Hematopoietic multipotent progenitor cell treated with erythropoietin and hydrocortisone succinate and interleukin-3 and kit ligand, for 17 days (in vitro differentiated cells): Measurements from ENCODE around the gene MROH8.
"Not testable (repeated sequence)": the region's sequence is repeated elsewhere in the genome, so short reads cannot be mapped to it uniquely, and the experiment has no call there.

Source experiments
- DNase-seq: peaks from one replicate; pipeline ENCODE4 v3.0.0-alpha.2; 2015; ENCODE audit warnings: low spot score

The MROH8 gene

DNA sequence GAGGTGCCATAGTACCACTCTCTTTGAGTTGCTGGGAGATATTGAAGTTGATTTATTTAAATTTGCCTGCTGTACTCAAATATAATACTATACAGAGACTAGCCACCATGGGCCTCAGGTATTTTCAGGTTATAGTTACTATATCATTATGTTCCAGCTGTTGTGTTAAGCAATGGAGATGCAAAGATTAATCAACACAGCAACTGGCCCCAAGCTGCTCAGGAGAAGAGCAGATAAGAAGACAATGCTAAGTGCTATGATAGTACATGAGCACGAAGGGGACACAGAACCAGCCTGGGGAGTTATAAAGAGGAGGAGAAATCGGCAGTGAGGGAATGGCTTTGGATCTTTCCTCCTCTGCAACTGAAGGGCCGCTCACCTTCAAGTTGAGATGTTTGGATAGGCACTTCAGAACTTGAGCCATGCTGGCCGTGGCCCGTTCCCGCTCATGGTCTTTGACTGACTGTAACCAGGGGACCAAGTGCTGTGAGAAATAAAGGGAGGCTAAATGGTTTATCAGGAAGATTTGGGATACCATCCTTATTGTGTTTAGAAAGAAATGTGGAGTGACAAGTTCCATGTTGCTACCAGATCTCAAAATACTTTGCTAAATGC is 24.6 kb downstream of the MROH8 start:
- no peak for DNase-seq

DNA sequence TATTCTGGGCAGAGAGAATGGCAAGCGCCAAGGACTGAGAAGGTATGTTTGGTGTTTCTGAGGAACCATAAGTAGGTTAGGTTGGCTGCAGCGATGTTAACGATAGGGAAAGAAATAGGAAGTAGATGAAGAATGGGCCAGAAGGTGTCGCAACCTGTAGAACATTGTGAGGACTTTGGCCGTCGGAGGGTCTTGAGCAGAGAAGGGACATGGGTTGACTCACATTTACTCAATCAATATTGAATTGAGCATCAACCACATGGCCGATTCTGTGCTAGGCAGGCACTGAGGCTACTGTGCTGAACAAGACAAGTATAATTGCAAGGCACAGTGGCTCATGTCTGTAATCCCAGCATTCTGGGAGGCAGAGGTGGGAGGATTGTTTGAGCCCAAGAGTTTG is 27.1 kb downstream of the MROH8 start:
- DNase-seq, result no peak

DNA sequence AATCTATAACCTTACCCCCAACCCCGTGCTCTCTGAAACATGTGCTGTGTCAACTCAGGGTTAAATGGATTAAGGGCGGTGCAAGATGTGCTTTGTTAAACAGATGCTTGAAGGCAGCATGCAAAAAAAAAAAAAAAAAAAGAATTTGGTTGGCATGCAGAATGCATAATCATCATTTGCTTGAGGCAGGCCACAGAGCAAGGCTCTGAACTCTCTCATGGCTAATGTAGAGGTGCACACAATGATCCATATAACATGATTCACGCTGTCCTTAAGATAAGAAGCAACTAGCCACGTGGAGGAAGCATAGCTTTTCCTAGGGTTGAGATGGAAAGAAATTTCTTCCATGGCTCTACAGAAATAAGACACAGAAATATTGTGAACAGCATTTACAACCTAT is 27.8 kb downstream of the MROH8 start:
- no peak for DNase-seq

DNA sequence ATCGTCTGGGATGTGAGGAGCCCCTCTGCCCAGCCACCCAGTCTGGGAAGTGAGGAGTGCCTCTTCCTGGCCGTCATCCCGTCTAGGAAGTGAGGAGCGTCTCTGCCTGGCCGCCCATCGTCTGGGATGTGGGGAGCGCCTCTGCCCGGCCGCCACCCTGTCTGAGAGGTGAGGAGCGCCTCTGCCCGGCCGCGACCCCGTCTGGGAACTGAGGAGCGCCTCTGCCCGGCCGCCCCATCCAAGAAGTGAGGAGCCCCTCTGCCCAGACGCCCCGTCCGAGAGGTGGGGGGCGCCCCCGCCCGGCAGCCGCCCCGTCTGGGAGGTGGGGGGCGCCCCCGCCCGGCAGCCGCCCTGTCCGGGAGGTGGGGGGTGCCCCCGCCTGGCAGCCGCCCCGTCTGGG is 28.5 kb downstream of the MROH8 start:
- not testable (repeated sequence) for DNase-seq

DNA sequence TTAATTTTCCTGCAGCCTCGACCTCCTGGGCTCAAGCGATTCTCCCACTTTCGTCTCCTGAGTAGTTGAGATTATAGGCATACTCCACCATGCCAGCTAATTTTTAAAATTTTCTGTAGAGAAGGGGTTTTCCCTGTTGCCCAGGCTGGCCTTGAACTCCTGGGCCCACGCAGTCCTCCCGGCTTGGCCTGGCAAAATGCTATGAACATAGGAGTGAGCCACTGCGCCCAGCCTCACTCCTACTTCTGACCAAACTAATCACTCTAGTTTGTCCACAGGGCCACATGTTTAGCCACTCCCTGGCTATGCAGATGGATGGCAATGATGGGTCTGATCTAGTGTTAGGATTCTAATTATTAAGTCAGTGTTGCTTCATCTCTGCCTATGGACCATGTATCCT is 32.1 kb downstream of the MROH8 start:
- no peak for DNase-seq

DNA sequence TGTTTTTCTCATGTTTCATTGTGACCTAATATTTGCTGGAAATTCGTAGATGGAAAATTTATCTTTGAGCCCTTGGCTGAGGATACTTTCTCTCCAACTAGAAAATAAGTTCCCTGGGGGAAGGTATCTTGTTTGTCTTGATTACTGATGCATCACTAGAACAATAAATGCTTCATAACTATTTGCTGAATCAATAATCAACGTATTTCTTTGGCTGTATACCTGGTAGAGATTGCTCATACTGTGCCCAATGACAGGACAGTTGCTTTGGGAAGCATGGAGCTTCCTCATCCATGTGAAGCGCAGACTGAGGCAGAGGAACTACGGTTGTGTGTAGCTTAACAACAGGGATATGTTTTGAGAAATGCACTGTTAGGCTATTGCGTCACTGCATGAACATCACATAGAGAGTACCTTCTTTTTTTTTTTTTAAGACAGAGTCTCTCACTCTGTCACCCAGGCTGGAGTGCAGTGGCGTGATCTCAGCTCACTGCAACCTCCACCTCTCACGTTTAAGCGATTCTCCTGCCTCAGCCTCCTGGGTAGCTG is 34.4 kb downstream of the MROH8 start:
- no peak for DNase-seq

DNA sequence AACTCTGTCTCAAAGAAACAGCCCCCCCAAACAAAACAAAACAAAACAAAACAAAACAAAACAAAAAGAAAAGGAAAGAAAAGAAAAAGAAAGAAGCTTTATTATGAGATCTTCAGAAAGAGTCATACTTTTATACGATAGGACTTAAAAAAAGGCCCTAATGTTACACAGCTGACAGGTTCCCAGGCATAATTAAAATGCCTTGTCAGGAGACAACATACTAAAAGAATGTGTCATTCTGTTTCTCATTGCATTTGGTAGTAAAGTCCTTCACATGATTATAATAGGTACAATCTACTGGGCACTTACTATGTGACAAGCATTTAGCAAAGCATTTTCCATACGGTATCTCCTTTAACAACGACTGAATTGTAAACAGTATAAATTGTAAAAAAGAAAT is 36.6 kb downstream of the MROH8 start:
- DNase-seq, result no peak

DNA sequence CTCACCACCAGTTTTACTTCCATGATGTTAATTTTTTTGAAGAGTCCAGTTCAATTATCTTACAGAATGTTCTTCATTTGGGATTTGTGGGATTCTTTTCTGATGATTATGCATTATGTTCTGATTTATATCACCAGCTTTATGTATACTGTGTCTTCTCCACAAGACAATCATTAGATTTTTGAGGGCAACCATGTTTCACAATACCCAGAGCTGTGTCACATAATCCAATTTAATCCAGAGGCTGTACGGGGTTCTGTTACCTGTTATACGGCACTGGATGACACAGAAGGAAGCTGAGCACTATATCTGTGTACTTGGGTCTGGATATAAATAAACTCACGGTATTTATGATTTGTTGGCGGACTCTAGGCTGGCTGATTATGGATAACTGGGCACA is 41.8 kb downstream of the MROH8 start:
- no peak for DNase-seq

DNA sequence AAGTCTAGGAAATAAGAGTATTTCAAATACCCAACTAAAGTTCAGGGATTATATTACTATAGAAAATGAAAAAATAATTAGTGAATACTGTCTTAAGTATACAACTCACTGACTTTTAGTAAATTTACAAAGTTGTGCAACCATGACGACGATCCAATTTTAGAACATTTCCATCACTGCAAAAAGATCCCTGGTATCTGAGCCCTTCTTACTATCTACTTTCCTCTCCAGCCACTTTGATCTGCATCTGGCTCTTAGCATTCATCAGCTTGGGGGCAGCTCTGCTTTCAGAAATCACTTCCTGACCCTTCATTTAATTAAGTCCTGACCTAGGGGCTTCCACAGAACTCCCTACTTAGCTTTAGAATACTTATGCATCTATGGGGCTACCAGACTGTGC is 45.4 kb downstream of the MROH8 start:
- DNase-seq, result no peak

DNA sequence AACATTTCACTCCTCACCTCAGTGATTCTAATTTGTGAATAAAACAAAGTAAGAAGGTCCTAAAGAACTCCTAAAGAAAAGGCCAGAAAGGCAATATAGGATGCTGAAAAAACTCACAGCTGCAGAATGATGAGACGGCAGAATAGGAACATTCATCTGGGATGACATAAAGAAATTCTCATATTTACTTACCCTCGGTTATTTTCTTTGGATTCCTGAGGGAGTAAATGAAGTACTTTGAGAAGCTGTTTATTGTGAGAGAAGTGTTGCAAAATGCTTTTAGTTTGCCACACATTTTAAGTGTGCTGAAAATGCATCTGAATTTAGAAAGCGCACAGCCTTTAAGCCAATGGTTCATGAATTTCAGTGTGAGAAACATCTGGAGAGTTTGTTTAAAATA is 47.9 kb downstream of the MROH8 start:
- DNase-seq, result no peak

DNA sequence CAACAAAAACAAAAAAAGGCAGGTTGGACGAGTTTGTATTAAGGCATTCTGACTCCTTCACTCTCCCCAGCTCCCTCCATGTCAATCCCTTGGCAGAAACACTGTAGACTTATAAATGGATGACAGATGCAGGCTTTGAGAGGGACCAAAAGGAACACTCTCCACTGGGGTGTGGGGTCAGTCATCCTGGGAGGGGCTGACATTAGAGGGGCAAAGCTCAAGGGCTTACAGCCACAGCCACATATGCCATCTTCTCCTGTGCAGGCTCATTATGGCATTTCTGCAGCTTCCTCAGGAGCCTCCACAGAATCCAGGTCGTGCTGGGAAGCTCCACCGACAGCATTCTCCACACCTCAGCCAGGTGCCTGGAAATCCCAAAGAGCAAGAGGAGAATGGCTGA is 50.5 kb downstream of the MROH8 start:
- DNase-seq, result no peak

DNA sequence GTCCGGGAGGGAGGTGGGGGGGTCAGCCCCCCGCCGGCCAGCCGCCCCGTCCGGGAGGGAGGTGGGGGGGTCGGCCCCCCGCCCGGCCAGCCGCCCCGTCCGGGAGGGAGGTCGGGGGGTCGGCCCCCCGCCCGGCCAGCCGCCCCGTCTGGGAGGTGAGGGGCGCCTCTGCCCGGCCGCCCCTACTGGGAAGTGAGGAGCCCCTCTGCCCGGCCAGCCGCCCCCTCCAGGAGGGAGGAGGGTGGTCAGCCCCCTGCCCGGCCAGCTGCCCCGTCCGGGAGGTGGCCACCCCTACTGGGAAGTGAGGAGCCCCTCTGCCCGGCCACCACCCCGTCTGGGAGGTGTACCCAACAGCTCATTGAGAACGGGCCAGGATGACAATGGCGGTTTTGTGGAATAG is 53.1 kb downstream of the MROH8 start:
- not testable (repeated sequence) for DNase-seq

DNA sequence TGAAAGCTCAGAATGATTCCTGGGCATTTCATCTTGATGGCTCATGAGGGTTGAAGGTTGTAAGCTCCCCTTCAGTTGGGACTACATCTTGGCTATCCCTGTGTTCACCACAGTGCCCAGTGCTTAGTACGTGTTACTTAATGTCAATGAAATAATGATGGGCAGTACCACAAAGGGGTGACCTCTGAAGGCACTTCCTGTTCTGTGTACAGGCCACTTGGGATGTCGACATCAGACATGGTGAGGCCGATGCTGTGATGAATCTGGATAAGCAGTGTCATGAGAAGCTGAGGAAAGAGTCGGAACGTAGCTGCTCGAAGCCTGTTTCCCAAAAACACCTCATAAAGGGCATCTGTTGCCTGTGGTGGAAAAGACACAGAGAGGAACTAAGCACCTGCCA is 55.9 kb downstream of the MROH8 start:
- no peak for DNase-seq

DNA sequence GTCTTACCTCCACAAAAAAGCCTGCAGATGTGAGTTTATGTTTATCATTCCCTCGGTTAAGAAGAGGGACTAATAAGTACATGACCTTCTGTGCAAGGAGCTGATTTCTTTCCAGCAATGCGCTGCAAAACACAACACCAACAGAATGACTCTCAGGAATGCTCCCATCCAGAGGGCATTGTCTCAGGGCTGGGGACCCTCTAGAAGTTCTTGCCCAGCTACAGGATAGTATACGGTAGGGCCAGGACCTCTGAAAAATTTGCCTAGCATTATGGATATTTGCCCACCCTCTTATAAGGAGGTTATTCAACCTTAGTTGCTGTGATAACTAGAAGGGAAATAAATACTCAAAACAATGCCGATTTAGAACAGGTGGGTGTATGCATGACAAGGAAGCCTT is 58.9 kb downstream of the MROH8 start:
- no peak for DNase-seq

DNA sequence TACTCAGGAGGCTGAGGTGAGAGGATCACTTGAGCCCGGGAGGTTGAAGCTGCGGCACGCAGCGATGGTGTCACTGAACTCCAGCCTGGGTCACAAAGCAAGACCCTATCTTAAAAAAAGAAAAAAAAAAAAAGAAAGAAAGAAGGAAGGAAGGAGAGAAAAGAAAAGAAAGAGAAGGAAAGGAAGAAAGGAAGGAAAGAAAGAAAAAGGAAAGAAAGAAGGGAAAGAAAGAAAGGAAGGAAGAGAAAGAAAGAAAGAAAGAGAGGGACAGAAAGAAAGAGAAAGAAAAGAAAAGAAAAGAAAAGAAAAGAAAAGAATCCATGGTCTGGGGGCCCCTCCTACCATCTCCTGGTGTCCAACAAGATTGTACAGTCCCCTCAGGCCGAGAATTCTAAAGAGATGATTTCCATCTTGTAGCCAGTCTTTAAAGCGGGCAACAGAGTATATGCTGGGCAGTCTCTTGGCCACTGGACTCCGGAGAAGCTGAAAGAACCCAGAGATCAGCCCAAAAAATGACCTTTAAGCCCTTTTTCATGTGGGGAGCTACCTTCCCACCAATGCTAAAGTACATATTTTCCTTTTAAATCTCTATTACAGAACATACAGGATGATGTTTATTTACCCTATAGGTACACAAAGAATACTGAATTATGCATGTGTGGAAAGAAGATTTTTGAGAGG is 59.9 kb downstream of the MROH8 start:
- DNase-seq, result no peak

DNA sequence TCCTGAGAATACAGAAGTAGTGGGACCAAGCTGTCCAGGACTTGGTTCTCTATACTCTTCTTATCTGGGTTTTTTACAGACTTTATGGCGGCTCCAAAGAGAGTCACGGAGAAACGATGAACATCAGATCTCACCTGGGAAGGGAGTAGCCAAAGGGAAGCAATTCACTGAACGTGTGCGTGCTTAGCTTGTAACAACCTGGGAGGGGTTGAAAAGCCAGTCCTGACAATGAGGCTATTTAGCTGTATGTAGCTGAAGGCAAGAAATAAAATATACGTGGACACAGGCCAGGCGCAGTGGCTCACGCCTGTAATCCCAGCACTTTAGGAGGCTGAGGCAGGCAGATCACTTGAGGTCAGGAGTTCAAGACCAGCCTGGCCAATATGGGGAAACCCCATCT is 65.3 kb downstream of the MROH8 start:
- no peak for DNase-seq

DNA sequence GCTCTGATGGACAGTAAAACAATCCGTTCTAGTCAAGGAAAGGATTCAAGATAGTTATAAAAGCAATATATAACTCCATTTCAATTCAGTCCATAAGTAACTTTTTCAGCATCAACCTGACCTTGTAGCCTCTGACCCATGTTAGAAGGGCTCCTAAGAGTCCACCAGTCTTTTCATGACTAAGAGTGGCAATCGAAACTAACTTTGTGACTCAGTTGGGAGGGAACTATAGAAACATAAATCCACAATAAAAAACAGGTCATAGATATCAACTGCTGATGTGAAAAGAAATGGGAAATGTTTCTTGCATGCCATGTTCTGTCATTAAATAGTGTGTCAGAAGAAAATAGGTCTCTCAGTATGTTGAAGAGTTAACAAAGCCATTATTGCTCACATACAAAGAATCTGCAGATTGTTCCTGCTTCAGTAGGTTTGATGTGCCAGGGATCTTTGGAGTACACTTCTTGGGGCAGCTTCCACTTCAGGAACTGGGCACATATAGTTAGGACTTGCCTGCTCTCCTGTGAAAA is 67.4 kb downstream of the MROH8 start:
- DNase-seq, result no peak

DNA sequence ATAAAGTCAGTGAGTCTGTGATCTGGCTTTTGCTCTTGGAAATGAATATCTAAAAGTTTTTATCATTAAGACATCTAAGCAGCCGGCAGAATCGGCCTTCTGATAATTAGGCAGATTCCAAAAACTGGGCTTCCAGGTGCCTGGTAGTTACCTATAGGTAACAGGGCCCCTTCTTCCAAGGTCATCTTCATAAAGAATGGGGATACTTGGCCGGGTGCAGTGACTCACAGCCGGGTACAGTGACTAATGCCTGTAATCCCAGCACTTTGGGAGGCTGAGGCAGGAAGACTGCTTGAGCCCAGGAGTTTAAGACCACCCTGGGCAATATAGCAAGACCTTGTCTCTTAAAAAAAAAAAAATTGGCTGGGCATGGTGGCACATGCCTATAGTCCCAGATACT is 70.7 kb downstream of the MROH8 start:
- DNase-seq, result no peak

DNA sequence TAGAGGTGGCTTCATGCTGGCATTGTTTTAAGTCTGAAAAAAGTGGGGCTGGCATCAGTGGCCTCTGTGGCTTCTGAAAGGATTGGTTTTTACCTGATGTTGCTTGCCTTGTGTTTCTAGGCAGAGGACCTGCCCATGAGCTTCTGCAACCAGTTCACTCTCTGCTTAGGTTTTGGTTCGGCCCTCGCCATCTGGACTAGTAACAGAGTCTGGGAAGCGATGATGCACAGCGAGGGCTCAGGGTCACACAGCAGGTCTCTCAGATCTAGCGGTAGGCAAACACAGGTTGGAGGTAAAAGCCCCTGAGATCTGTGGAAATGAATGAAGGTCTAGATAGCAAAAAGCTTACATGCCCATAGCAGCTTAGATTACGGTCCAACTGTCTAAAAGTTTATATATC is 76.8 kb downstream of the MROH8 start:
- no peak for DNase-seq

DNA sequence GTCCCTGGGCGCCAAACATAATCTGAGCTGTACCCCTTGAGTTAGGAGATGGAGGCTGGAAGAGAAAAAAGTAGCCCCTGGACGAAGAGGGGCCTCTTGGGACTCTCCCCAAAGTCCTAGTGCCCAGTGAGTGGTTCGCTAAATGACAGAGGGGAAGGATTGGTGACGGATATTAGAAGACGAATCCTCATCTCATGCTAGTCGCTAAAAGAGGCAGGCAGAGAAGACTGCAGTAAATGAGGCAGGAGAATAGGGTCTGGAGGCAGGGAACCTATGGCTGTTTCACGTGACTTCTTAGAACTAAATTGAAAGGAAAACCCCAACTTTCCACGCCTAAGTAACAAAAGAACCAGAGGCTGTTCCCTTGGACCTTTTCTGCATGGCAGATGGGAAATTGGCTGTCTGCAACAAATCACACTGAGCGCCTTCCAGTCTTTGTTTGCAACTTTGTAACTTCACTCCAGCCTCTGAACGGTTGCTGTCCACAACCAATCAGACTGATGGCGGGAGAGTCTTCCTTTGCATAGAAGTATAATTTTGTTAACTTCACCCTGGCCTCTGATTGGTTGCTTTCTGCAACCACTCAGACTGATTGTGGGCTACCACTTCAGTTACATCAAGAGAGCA is 82.8 kb downstream of the MROH8 start:
- DNase-seq, result no peak

DNA sequence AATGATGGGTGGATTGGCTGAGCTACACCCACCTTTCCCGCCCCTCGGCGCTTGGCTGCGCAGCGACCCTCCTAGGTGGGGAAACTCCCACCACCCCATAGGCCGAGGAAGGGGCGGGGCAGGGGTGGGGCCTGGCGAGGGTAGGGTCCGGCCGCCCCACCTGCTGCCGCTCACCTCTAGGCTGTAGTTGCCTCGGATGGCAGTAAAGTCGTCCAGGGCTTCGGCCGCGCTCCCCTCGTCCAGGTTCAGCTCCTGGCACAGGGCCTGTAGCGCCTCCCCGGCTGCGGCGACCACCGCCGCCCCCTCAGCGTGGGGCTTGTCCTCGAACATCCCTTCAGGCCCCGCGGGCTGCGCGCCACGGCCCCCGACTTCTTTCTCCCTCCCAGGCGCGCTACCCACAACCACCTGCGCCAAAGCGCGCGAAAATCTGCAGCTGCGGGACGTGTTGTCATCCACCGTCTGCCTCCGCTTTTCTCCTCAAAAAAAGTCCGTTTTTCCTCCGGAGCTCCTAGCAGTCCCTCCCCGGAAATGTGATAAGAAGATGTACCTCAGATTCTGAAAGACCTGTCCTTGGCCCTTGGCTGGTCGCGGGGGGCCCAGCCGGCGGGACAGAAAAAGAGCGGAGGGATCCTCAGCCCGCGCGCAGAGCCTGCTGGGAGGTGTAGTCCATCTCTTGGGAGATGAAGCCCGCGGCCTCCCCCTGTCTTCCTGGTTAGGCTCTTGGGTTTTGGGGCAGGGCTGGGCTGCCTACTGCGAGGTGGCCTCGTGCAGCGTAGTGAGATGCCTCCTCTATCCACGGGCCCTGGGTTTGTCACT is 83.5 kb downstream of the MROH8 start, which contains the start of gene RBL1:
Gene RBL1, minus strand, starts transcription at position 399 of the 816 bp plus-strand sequence. Its CDS starts 69 bp downstream, at position 330.
- DNase-seq, result peak; percentile 57

DNA sequence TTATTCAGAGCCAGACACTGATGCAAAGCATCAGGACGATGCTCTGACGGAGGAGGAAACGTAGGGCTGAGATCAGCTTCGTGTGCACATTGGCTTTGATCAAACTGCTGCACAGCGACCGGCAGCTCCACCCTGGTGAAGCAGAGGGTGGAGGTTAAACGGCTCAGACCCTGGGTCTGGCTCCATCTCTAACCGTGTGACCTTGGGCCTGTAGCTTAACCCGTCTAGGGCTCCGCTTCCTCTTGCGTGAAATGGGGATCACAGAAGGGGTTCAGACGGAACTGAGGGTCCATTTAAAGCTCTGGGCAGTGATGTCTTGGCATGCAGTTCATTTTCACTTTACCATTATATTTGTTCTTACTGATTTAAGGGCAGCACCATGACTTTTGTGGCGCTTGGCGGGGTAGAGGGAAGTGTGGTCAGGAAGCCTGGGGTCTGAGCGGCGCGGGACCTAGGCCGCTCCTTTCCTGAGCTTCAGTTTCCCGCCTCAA is 84.2 kb downstream of the MROH8 start:
- DNase-seq, result peak; percentile 17
